NCI-H2227 treated with DMSO at 0.1 percent for 48 hours (cell line): ENCODE data around the gene CKMT1B.
"Not testable (repeated sequence)": the region's sequence is repeated elsewhere in the genome, so short reads cannot be mapped to it uniquely, and the experiment has no call there.

ENCODE experiments used
- DNase-seq: peaks from one replicate; lab custom pipeline; 2025; lab: John Stamatoyannopoulos, UW

The CKMT1B gene

GRCh38 chr15:43638464-43639204 is 44.8 kb downstream of the CKMT1B start:
- DNase-seq = not testable (repeated sequence)
